ENCODE data around the gene ZNF462. TPM values are rescaled to one million over a fixed set of nuclear protein-coding genes. Genes with fewer than 3 reads are reported as not detected.
"Not testable (repeated sequence)": the region's sequence is repeated elsewhere in the genome, so short reads cannot be mapped to it uniquely, and the experiment has no call there.

The ZNF462 gene
- total RNA-seq, 3 donors from 2014 or later (not counting 1 experiment from before 2014, with no cell fraction given) = 0.33 to 0.93 (median 0.35) TPM

DNA sequence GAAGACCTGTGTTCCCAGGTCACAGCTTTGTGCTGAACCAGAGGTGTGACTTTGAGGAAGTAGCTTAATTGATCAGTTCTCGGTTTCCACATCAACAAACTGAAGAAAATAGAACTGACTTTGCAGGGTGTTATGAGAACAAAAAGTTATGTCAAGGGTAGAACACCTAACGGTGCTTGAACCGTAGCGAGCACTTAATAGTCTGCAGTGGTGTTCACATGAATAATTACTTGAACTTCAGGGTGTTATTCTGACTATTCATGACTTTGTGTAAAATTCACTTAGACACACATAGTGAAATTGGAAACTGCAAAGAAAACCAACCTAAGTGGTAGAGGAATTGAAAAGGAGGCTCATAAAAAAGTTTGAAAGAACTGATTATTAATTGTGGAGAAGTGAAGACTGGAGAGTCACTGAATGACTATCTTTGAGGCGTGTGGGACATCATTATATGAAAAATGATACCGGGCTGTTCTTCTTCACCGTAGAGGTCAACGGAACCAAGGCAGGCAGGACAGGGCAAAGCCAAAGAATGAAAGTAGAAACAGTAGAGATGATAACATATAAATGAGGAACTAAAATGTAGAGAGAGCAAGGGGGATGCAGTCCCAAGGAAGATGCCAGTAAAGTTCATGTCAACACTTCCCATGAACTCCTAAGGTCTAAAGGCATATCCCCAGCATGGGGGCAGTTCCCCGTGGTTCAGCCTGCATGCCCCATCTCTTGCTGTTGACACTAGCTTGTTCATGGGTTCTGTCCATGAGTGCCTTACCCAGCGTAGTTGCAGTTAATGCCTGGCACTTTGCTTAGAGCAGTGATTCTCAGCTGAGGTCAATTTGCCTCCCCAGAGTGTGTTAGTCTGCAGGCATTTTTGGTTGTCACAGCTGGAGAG lies 118.7 kb downstream of the ZNF462 start:
- ATAC-seq (no peak), DNase-seq (no peak)
- Mint-ChIP-seq H3K4me3 (no peak overlapping the region), H3K27ac (no peak overlapping the region), H3K36me3 (no peaks in the 10 kb centered on the region), H3K27me3 (ENCODE audit: low read depth in 2 of 2) (no peaks in the 10 kb centered on the region), H3K4me1 (peaks cover 4 to 8% of the 10 kb centered on the region in 2 donors), H3K9me3 (no peaks in the 10 kb centered on the region)
- H3K27me3 ChIP-seq (ENCODE audit: control insufficient read depth, insufficient read depth, low read length) = no peaks in the 10 kb centered on the region
- WGBS (ENCODE audit: insufficient coverage) = 70% methylated on average over 10 of the region's 10 CpGs
- H3K9me3 ChIP-seq (ENCODE audit: control insufficient read depth, insufficient read depth, low read length) = no peaks in the 10 kb centered on the region
- no peaks in the 10 kb centered on the region for H3K36me3 ChIP-seq (ENCODE audit: control insufficient read depth, insufficient read depth, low read length)
- H3K4me1 ChIP-seq (ENCODE audit: control insufficient read depth, insufficient read depth, low read length) = peaks cover 3% of the 10 kb centered on the region
- H3K27ac ChIP-seq (ENCODE audit: low read length) = no peak overlapping the region
- intact Hi-C loops (cut with micrococcal nuclease) = no loop called here
- TF ChIP-seq, protein P1, sequence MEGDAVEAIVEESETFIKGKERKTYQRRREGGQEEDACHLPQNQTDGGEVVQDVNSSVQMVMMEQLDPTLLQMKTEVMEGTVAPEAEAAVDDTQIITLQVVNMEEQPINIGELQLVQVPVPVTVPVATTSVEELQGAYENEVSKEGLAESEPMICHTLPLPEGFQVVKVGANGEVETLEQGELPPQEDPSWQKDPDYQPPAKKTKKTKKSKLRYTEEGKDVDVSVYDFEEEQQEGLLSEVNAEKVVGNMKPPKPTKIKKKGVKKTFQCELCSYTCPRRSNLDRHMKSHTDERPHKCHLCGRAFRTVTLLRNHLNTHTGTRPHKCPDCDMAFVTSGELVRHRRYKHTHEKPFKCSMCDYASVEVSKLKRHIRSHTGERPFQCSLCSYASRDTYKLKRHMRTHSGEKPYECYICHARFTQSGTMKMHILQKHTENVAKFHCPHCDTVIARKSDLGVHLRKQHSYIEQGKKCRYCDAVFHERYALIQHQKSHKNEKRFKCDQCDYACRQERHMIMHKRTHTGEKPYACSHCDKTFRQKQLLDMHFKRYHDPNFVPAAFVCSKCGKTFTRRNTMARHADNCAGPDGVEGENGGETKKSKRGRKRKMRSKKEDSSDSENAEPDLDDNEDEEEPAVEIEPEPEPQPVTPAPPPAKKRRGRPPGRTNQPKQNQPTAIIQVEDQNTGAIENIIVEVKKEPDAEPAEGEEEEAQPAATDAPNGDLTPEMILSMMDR (IDR thresholded peaks at IDR 0.05) = no peak
- H3K4me3 ChIP-seq (ENCODE audit: low read length) = no peak overlapping the region

DNA sequence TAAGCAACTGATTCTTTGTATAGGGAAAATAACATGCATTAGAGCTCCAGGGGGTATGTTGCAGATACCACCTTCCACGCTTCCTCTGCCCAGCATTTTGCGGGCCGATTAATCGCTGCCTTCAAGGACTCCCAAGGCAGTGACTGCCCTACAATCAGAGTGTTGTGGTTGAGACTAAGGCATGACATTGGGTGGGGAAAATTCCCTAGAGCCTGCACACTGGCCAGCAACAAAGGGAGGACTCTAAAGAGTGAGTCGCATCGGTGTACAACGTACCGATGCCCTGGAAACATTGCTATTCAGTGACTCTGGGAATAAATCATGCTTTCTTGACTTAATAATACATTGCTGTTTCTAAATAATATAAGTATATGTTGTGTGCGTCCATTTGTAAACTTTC lies 119.7 kb downstream of the ZNF462 start:
- Histone ChIP-seq H3K4me3 (ENCODE audit: low read length) (no peak overlapping the region), H3K9me3 (ENCODE audit: control insufficient read depth, insufficient read depth, low read length) (no peaks in the 10 kb centered on the region), H3K27ac (ENCODE audit: low read length) (no peak overlapping the region), H3K36me3 (ENCODE audit: control insufficient read depth, insufficient read depth, low read length) (no peaks in the 10 kb centered on the region), H3K4me1 (ENCODE audit: control insufficient read depth, insufficient read depth, low read length) (peaks cover 3% of the 10 kb centered on the region), H3K27me3 (ENCODE audit: control insufficient read depth, insufficient read depth, low read length) (no peaks in the 10 kb centered on the region)
- 95% methylated on average over 8 of the region's 9 CpGs for WGBS (ENCODE audit: insufficient coverage)
- Mint-ChIP-seq H3K9me3 (no peaks in the 10 kb centered on the region), H3K36me3 (no peaks in the 10 kb centered on the region), H3K27ac (no peak overlapping the region), H3K4me3 (no peak overlapping the region), H3K4me1 (peaks cover 4 to 8% of the 10 kb centered on the region in 2 donors), H3K27me3 (ENCODE audit: low read depth in 2 of 2) (no peaks in the 10 kb centered on the region)
- TF ChIP-seq, protein P1 (IDR thresholded peaks at IDR 0.05) = no peak
- ATAC-seq = no peak
- intact Hi-C loops (cut with micrococcal nuclease) = no loop called here
- DNase-seq = no peak

DNA sequence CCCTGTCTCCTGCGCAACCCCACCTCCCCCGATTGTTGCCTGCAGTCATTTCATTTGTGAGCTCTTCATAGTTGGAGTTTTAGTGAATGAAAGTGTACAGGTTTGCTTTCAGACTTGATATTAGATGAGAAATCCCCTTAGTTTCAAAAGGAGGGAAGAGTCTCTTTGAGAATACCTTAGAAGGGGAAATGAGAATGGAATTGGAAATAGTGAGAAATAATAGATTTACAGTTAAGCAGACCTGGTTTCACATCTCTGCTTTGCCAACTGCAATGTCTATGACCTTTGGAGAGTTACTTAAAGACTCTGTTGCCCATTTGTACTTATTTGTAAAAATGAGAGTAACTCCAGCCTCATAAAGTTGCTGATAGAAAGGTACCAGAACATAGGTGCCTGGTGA lies 120.4 kb downstream of the ZNF462 start:
- Mint-ChIP-seq H3K4me3 (no peak overlapping the region), H3K27ac (no peak overlapping the region), H3K27me3 (ENCODE audit: low read depth in 2 of 2) (peaks cover 0 to 2% of the 10 kb centered on the region in 2 donors), H3K9me3 (peaks cover 2% of the 10 kb centered on the region in 2 donors), H3K4me1 (peaks cover 4 to 8% of the 10 kb centered on the region in 2 donors), H3K36me3 (no peaks in the 10 kb centered on the region)
- WGBS (ENCODE audit: insufficient coverage) = 100% methylated on average over 2 of the region's 2 CpGs
- DNase-seq = no peak
- H3K27ac ChIP-seq (ENCODE audit: low read length) = no peak overlapping the region
- peaks cover 3% of the 10 kb centered on the region for H3K4me1 ChIP-seq (ENCODE audit: control insufficient read depth, insufficient read depth, low read length)
- no peak for ATAC-seq
- no peaks in the 10 kb centered on the region for H3K36me3 ChIP-seq (ENCODE audit: control insufficient read depth, insufficient read depth, low read length)
- TF ChIP-seq, protein P1 (IDR thresholded peaks at IDR 0.05) = no peak
- intact Hi-C loops (cut with micrococcal nuclease) = no loop called here
- H3K9me3 ChIP-seq (ENCODE audit: control insufficient read depth, insufficient read depth, low read length) = no peaks in the 10 kb centered on the region
- no peak overlapping the region for H3K4me3 ChIP-seq (ENCODE audit: low read length)
- H3K27me3 ChIP-seq (ENCODE audit: control insufficient read depth, insufficient read depth, low read length) = no peaks in the 10 kb centered on the region

DNA sequence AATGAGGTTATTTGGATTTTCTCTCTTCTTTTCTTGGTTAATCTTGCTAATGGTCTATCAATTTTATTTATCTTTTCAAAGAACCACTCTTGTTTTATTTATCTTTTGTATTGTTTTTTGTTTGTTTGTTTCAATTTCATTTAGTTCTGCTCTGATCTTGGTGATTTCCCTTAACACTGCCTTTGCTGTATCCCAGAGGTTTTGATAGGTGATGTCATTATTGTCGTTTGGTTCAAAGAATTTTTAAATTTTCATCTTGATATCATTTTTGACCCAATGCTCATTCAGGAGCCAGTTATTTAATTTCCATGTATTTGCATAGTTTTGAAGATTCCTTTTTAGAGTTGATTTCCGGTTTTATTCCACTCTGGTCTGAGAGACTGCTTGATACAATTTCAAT lies 126.9 kb downstream of the ZNF462 start:
- H3K9me3 ChIP-seq (ENCODE audit: control insufficient read depth, insufficient read depth, low read length); H3K36me3 Mint-ChIP-seq; intact Hi-C loops (cut with micrococcal nuclease); DNase-seq; H3K4me1 Mint-ChIP-seq; H3K27ac ChIP-seq (ENCODE audit: low read length); H3K4me3 ChIP-seq (ENCODE audit: low read length); H3K27ac Mint-ChIP-seq; ATAC-seq; H3K27me3 Mint-ChIP-seq (ENCODE audit: low read depth in 2 of 2); H3K27me3 ChIP-seq (ENCODE audit: control insufficient read depth, insufficient read depth, low read length); H3K9me3 Mint-ChIP-seq; H3K4me1 ChIP-seq (ENCODE audit: control insufficient read depth, insufficient read depth, low read length); H3K36me3 ChIP-seq (ENCODE audit: control insufficient read depth, insufficient read depth, low read length); H3K4me3 Mint-ChIP-seq: not testable (repeated sequence)
- 86% methylated on average over 1 of the region's 2 CpGs for WGBS (ENCODE audit: insufficient coverage)
